ENCODE measurements around the gene VSIG4. TPM values are rescaled to one million over a fixed set of nuclear protein-coding genes. Genes with fewer than 3 reads are reported as not detected.

Gene VSIG4
- total and polyA plus RNA-seq, 2 experiments from 2014 or later = 3.2 to 8.8 TPM

GRCh38 chrX:65990702-65991101 is 49.2 kb downstream of the VSIG4 start:
- no peak for DNase-seq (ENCODE audit: low spot score)
- no peaks in the 10 kb centered on the region for H4K20me1 ChIP-seq (ENCODE audit: insufficient read depth, poor library complexity, severe bottlenecking)
- H3K4me1 ChIP-seq (ENCODE audit: insufficient read depth) = no peaks in the 10 kb centered on the region
- H3K36me3 ChIP-seq (replicated peaks; ENCODE audit: insufficient read depth, low read depth) = no peaks in the 10 kb centered on the region
- no peaks in the 10 kb centered on the region for H3K27me3 ChIP-seq
- no peaks in the 10 kb centered on the region for H3K79me2 ChIP-seq
- H2AFZ ChIP-seq = no peak overlapping the region
- H3K4me3 ChIP-seq = no peak overlapping the region
- no peaks in the 10 kb centered on the region for H3K9me3 ChIP-seq (ENCODE audit: low read depth)
- TF ChIP-seq CTCF (IDR thresholded peaks at IDR 0.05; ENCODE audit: poor library complexity) (no peak), EZH2 (IDR thresholded peaks at IDR 0.05; ENCODE audit: borderline replicate concordance) (no peak), EZH2phosphoT487 (IDR thresholded peaks at IDR 0.05; ENCODE audit: low read depth, severe bottlenecking, unreplicated experiment) (no peak)
- no peaks in the 10 kb centered on the region for H3K9me2 ChIP-seq (replicated peaks; ENCODE audit: insufficient read depth)
- no peak overlapping the region for H3K4me2 ChIP-seq
- H3K27ac ChIP-seq = no peak overlapping the region

- Histone ChIP-seq H3K4me3 (no peak overlapping the region), H3K9me3 (ENCODE audit: low read depth) (no peaks in the 10 kb centered on the region), H3K79me2 (no peaks in the 10 kb centered on the region), H3K4me2 (no peak overlapping the region), H4K20me1 (ENCODE audit: insufficient read depth, poor library complexity, severe bottlenecking) (no peaks in the 10 kb centered on the region), H3K9me2 (replicated peaks; ENCODE audit: insufficient read depth) (no peaks in the 10 kb centered on the region), H3K27me3 (no peaks in the 10 kb centered on the region), H2AFZ (no peak overlapping the region), H3K27ac (no peak overlapping the region), H3K4me1 (ENCODE audit: insufficient read depth) (no peaks in the 10 kb centered on the region), H3K36me3 (replicated peaks; ENCODE audit: insufficient read depth, low read depth) (no peaks in the 10 kb centered on the region)
- no peak for DNase-seq (ENCODE audit: low spot score)
- WGBS (ENCODE audit: low lambda C conversion rate, missing lambda C conversion rate) = 66% methylated on average over 3 of the region's 3 CpGs
- no peak for TF ChIP-seq EZH2 (IDR thresholded peaks at IDR 0.05; ENCODE audit: borderline replicate concordance)
- no peak for TF ChIP-seq CTCF (IDR thresholded peaks at IDR 0.05; ENCODE audit: poor library complexity)
- no peak for TF ChIP-seq EZH2phosphoT487 (IDR thresholded peaks at IDR 0.05; ENCODE audit: low read depth, severe bottlenecking, unreplicated experiment)
Measured at GRCh38 chrX:65987811-65988210, 52.1 kb downstream of the VSIG4 start.

GRCh38 chrX:65985922-65986588 is 53.8 kb downstream of the VSIG4 start:
- H3K79me2 ChIP-seq = no peaks in the 10 kb centered on the region
- no peak overlapping the region for H3K4me2 ChIP-seq
- H3K4me1 ChIP-seq (ENCODE audit: insufficient read depth) = no peaks in the 10 kb centered on the region
- no peaks in the 10 kb centered on the region for H4K20me1 ChIP-seq (ENCODE audit: insufficient read depth, poor library complexity, severe bottlenecking)
- H3K9me2 ChIP-seq (replicated peaks; ENCODE audit: insufficient read depth) = no peaks in the 10 kb centered on the region
- H3K27ac ChIP-seq = peak overlapping the region; percentile 20
- TF ChIP-seq EZH2phosphoT487 (IDR thresholded peaks at IDR 0.05; ENCODE audit: low read depth, severe bottlenecking, unreplicated experiment) = no peak
- TF ChIP-seq CTCF (IDR thresholded peaks at IDR 0.05; ENCODE audit: poor library complexity) = peak; percentile 48
- no peaks in the 10 kb centered on the region for H3K36me3 ChIP-seq (replicated peaks; ENCODE audit: insufficient read depth, low read depth)
- no peak overlapping the region for H3K4me3 ChIP-seq
- no peaks in the 10 kb centered on the region for H3K27me3 ChIP-seq
- no peaks in the 10 kb centered on the region for H3K9me3 ChIP-seq (ENCODE audit: low read depth)
- H2AFZ ChIP-seq = no peak overlapping the region
- peak; percentile 69 for DNase-seq (ENCODE audit: low spot score)
- 45% methylated on average over 5 of the region's 5 CpGs for WGBS (ENCODE audit: low lambda C conversion rate, missing lambda C conversion rate)

Measured in hepatocyte (in vitro differentiated cells).